Fibroblast of mammary gland (primary cell): ENCODE measurements around the gene VEPH1.

Experiments used
- DNase-seq: peaks from one replicate; pipeline ENCODE4 v3.0.0-alpha.2; 2010; ENCODE audit warnings: low read depth
- H3K4me3 ChIP-seq: 2 replicates; pipeline ENCODE4 v1.5.1; 2011; ENCODE audit warnings: low read depth, mild to moderate bottlenecking, low read length, moderate library complexity; ENCODE audit not compliant: control insufficient read depth
- TF ChIP-seq, protein P1 (sequence below): conservative IDR thresholded peaks from 2 replicates; pipeline ENCODE4 v1.5.1; 2011; ENCODE audit warnings: low read depth, low read length, inconsistent platforms; ENCODE audit not compliant: control insufficient read depth, insufficient read depth

The VEPH1 gene

DNA sequence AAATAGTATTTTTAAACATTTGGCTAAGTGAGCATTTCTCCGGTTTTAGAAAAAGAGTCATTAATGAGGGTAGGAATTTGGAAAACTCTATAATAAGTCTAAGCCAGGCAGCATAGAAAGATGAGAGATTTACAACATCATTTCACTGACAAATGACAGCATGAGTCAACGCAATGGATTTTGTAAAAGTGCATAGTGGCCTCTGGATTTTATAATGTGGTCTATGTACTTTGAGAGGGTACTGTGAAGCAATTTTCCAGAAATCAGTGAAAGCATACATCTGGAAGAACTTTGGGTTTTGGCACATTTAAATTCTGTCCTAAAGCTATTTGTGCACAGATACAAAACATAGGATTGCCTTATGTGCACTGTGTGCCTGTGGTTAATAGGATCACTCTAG is 212.4 kb downstream of the VEPH1 start:
- no peak overlapping the region for H3K4me3 ChIP-seq
- DNase-seq, result peak; percentile 89
- TF ChIP-seq, protein P1, sequence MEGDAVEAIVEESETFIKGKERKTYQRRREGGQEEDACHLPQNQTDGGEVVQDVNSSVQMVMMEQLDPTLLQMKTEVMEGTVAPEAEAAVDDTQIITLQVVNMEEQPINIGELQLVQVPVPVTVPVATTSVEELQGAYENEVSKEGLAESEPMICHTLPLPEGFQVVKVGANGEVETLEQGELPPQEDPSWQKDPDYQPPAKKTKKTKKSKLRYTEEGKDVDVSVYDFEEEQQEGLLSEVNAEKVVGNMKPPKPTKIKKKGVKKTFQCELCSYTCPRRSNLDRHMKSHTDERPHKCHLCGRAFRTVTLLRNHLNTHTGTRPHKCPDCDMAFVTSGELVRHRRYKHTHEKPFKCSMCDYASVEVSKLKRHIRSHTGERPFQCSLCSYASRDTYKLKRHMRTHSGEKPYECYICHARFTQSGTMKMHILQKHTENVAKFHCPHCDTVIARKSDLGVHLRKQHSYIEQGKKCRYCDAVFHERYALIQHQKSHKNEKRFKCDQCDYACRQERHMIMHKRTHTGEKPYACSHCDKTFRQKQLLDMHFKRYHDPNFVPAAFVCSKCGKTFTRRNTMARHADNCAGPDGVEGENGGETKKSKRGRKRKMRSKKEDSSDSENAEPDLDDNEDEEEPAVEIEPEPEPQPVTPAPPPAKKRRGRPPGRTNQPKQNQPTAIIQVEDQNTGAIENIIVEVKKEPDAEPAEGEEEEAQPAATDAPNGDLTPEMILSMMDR, result no peak

DNA sequence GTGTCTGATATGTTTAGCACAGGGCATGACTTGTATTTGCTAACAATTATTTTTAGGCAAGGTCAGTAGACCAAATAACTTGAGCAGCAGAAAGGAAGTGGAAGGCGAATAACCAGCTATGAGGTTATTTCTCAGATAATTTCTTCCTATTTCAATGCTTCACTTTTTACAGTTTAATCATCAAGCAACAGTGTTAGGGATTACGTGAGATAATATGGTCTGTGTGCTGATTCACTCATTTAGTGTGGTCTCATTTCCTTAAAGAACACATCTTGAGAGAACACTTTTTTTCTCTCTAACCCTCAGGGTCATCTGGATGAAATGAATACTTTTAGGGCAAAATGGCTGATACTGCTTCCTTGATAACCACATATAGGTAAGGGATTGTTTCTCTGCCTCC is 217.2 kb downstream of the VEPH1 start:
- no peak for DNase-seq
- TF ChIP-seq, protein P1, result no peak
- no peak overlapping the region for H3K4me3 ChIP-seq

DNA sequence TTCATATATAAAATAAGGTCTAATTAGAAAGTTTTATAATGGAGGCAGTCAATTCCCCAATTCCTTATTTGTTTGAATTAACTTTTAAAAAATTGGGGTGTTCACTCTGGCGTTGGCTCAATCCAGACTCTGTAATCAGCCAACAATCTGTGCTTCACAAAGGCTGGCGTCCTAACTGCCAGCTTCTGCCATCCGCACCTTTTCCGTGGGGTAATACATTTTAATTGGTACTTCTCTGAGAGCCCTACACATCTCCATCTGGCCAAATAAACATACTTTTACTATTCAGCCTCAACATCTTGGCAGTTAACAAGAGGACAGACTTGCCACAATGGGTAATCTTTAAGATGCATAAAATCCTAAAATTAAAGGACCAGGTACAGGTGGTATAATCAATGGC is 218.1 kb downstream of the VEPH1 start:
- TF ChIP-seq, protein P1, result no peak
- DNase-seq, result no peak
- no peak overlapping the region for H3K4me3 ChIP-seq

DNA sequence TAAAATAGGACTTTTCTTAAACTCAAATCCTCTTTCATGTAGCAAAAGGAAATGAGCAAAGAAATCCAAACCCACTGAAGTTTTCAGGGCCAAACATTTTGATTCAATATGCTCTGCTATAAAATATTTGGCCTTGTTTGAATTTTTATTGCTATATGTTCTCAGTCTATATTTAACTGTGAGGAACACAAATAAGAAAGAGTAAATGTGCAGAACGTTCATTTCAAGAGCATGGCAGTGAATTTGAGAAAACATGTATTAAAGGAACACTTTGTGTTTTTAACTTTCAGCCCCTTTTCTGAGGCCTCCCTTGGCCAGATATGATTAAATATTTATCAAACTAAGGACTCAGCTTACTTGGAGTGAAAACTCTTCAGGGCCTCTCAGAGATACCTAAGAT is 218.5 kb downstream of the VEPH1 start:
- H3K4me3 ChIP-seq, result no peak overlapping the region
- DNase-seq, result no peak
- TF ChIP-seq, protein P1, result no peak

DNA sequence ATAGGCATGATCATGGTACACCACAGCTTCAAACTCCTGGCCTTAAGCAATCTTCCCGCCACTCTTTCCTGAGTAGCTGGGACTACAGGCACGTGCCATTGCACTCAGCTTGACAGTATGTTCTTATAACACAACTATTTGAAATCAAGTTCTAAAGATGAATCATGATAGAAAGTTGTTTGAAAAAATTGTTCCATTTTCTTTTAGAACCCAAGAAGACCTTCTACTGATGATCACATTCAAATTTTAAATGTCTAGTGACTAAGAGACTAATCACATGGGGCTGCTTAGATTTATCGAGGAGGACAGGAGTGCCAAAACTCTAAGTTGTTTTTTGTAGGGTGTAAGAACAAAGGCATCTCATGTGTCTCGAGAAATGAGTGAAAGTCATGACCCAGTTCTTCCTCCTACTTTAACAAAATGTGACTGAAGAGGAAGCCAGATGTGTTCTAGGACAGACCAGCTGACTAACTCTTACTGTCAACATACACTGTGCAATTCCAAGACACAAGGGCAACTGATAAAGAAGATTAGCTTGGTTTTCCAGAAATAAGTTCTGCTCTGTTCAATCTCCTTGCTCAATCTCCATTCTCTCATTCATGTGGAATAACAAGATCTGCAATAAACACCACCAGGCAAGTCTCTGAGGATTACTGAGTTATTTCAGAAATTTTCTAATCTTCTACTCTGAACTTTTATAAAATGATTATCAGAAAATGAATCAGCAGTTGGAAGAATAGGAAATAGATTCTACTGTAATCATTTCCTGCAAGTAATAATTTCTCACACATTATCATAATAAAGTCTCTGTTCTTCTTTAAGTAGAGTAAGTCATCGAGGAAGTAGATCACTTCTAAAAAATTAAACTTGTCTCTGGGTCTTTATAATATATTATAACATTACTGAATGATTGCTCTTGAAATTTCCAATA is 220.7 kb downstream of the VEPH1 start:
- peak overlapping the region; percentile 24 for H3K4me3 ChIP-seq
- TF ChIP-seq, protein P1, result no peak
- peak; percentile 99 for DNase-seq

DNA sequence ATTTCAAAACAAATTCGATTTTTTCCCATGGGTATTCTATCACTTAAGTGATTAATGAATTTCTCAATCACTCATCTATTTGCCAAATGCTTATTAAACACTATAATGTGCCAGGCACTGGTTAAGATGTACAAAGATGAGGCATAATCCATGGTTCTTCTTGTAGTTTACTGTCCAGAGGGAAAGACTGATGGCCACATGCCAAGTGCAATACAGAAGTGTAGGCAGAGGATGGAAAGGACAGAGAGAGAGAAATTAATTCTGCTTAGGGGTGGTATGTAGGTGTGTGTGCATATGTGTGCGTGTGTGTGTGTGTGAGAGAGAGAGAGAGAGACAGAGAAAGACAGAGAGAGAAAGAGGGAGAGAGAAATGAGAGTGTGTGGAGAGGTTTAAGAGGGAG is 222.4 kb downstream of the VEPH1 start:
- TF ChIP-seq, protein P1, result no peak
- DNase-seq, result peak; percentile 62
- no peak overlapping the region for H3K4me3 ChIP-seq
